ENCODE results near the gene PNRC1.
A peak's percentile ranks its signal among the peaks of the same experiment; 100 is the strongest.
"Not testable (repeated sequence)": the region's sequence is repeated elsewhere in the genome, so short reads cannot be mapped to it uniquely, and the experiment has no call there.

Gene PNRC1

DNA sequence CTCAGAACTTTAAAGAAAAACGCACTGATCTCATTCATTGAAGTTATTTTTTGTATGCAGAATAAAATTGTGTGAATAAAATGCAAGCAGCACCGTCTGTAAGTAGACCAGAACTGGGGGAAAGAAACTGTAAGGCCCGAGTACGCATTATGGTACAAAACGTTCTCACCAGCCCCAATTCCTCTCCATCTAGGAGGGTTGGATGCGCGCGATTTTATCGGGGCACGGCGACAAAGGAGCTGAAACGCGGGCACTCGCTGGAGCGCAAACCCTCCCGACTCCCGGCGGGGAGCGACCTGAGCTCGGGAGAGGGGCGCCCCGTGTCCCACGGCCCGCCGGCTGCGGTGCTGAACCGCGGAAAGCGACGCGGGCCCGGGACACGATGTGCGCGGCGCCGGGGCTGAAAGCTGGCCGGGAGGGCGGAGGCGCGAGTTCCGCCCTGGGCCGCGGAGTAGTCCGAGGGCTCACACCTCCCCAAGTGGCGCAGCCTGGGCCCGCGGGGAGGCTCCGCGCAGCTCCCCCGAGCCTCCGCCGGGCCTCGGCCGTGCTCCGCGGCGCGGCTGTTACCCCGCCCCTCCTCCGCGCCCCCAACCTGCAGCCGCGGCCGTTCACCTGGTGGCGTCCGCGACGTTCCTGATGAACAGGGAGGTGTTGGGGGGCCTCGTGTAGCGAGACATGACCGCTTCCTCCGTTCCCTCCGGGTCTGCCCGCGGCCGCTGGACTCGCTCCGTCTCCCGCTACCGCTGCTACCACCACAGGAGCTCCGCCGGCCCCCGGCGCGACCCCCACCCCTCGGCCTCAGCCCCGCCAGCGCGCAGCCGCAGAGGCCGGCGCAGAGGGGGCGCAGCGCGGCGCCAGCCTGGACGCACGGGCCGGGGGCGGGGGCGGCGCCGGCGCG is 36.9 kb downstream of the PNRC1 start, which contains the start of gene SRSF12:
Gene SRSF12 (minus strand): TSS at position 861 of the 898 bp plus-strand sequence. CDS start 184 bp downstream, at position 677.
- Mint-ChIP-seq H3K4me3 (peak within 1 kb of the TSS; percentile 76), H3K4me1 (peaks cover 7% of the 10 kb centered on the region), H3K9me3 (peaks cover 2% of the 10 kb centered on the region), H3K27ac (no peak within 1 kb of the TSS), H3K36me3 (no peaks in the 10 kb centered on the region)
- peak; percentile 27 to 66 for DNase-seq (ENCODE audit: low spot score in 2 of 2)
- ATAC-seq = peak; percentile 93

DNA sequence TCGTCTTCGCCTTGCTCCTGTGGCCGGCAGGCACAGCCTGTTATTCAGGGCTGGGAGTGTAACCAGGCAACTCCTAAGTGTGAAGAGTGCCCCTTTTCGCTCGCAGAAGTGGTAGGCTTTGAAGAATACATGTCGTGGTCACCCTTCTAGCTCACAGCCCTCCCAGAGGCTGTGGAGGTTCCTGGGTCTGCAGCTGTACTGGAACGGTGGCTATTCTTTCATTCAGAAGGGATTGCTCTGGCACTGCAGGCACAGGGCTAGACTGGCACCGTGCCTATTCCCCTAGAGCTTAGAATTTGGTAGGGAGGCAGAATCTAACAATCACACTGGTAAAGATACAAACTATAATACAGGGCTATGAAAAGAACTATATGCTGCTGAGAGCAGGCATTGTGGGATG is 38.4 kb downstream of the PNRC1 start:
- ATAC-seq (no peak), DNase-seq (ENCODE audit: low spot score in 2 of 2) (no peak)
- Mint-ChIP-seq H3K4me1 (peaks cover 7% of the 10 kb centered on the region), H3K36me3 (no peaks in the 10 kb centered on the region), H3K9me3 (peaks cover 2% of the 10 kb centered on the region), H3K27ac (no peak overlapping the region), H3K4me3 (peak overlapping the region; percentile 76)

GRCh38 chr6:89120371-89120770 is 39.8 kb downstream of the PNRC1 start:
- DNase-seq (ENCODE audit: low spot score in 2 of 2) (no peak), ATAC-seq (no peak)
- Mint-ChIP-seq H3K4me3 (no peak overlapping the region), H3K36me3 (no peaks in the 10 kb centered on the region), H3K4me1 (peaks cover 7% of the 10 kb centered on the region), H3K27ac (no peak overlapping the region), H3K9me3 (peaks cover 2% of the 10 kb centered on the region)

GRCh38 chr6:89121934-89122333 is 41.4 kb downstream of the PNRC1 start:
- DNase-seq (ENCODE audit: low spot score in 2 of 2) (no peak), ATAC-seq (no peak)
- Mint-ChIP-seq H3K27ac (no peak overlapping the region), H3K9me3 (peaks cover 2% of the 10 kb centered on the region), H3K4me3 (no peak overlapping the region), H3K4me1 (peaks cover 4% of the 10 kb centered on the region), H3K36me3 (no peaks in the 10 kb centered on the region)

- Mint-ChIP-seq H3K4me1 (no peaks in the 10 kb centered on the region), H3K27ac (no peak overlapping the region), H3K36me3 (no peaks in the 10 kb centered on the region), H3K9me3 (peaks cover 2% of the 10 kb centered on the region), H3K4me3 (no peak overlapping the region)
- ATAC-seq (no peak), DNase-seq (ENCODE audit: low spot score in 2 of 2) (no peak)
These were observed 42.1 kb downstream of the PNRC1 start for GRCh38 chr6:89122625-89123024.

GRCh38 chr6:89128256-89128671 is 47.7 kb downstream of the PNRC1 start:
- not testable (repeated sequence) for DNase-seq (ENCODE audit: low spot score in 2 of 2); H3K36me3 Mint-ChIP-seq; ATAC-seq; H3K9me3 Mint-ChIP-seq; H3K4me3 Mint-ChIP-seq; H3K27ac Mint-ChIP-seq; H3K4me1 Mint-ChIP-seq

- Mint-ChIP-seq H3K4me1 (no peaks in the 10 kb centered on the region), H3K4me3 (no peak overlapping the region), H3K36me3 (no peaks in the 10 kb centered on the region), H3K9me3 (peaks cover 8% of the 10 kb centered on the region), H3K27ac (no peak overlapping the region)
- ATAC-seq (no peak), DNase-seq (ENCODE audit: low spot score in 2 of 2) (peak in 1 of 2 donors; percentile 23)
These were observed 51.0 kb downstream of the PNRC1 start for GRCh38 chr6:89131599-89131998.

DNA sequence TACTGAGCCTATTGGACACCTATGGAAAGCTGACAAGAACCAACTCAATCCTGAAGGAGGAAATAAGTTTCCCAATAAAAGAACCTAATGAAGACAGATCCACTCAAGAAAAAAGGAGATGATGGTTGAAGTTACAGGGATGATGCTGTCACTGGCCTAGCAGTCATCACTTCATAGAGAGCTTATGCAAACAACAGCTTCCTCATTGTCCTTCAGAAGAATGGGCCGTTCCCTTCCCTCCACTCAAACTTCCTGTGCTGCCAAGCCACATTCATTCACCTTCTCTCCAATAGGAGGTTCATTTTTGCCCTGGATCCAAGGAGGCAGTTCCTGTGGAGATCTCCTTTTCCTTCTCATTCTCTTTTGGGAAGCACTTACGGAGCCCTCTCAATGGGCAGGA is 51.5 kb downstream of the PNRC1 start:
- H3K36me3 Mint-ChIP-seq = no peaks in the 10 kb centered on the region
- no peak for ATAC-seq
- H3K27ac Mint-ChIP-seq = no peak overlapping the region
- H3K4me1 Mint-ChIP-seq = no peaks in the 10 kb centered on the region
- H3K9me3 Mint-ChIP-seq = peaks cover 8% of the 10 kb centered on the region
- peak in 1 of 2 donors; percentile 23 for DNase-seq (ENCODE audit: low spot score in 2 of 2)
- H3K4me3 Mint-ChIP-seq = no peak overlapping the region

DNA sequence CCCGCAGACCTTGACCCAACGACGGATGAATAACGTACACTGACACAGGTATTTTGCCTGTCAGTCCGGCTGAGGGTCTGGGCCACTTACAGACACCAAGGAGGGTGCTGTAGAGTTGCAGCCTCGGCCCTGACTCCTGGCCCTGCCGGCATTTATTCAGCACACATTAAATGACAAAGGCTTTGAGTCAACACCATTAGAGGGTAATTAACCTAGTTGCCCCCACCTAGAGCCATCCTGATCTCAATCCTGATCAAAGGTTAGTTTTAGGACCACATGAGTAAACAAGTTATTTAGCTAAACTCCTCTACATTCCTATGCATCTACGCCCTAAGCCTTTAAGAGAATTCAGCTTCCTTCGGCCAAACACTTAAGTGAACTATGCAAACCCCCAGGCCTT is 53.4 kb downstream of the PNRC1 start:
- Mint-ChIP-seq H3K9me3 (peaks cover under 1% of the 10 kb centered on the region), H3K4me1 (no peaks in the 10 kb centered on the region), H3K27ac (no peak overlapping the region), H3K4me3 (no peak overlapping the region), H3K36me3 (no peaks in the 10 kb centered on the region)
- ATAC-seq = no peak
- peak in 1 of 2 donors; percentile 32 for DNase-seq (ENCODE audit: low spot score in 2 of 2)

GRCh38 chr6:89134723-89135122 is 54.2 kb downstream of the PNRC1 start:
- no peaks in the 10 kb centered on the region for H3K36me3 Mint-ChIP-seq
- no peak overlapping the region for H3K4me3 Mint-ChIP-seq
- H3K27ac Mint-ChIP-seq = no peak overlapping the region
- no peaks in the 10 kb centered on the region for H3K4me1 Mint-ChIP-seq
- ATAC-seq (no peak), DNase-seq (ENCODE audit: low spot score in 2 of 2) (peak in 1 of 2 donors; percentile 26)
- H3K9me3 Mint-ChIP-seq = no peaks in the 10 kb centered on the region
